NT2/D1 (cell line): ENCODE data around the gene DCAF11.
A peak's percentile ranks its signal among the peaks of the same experiment; 100 is the strongest.

Experiments
- DNase-seq: peaks from one replicate; pipeline ENCODE4 v3.0.0-alpha.2; 2011; ENCODE audit warnings: low read depth, low spot score
- H3K27me3 ChIP-seq: 2 replicates; pipeline ENCODE4 v1.6.0; 2011; ENCODE audit warnings: mild to moderate bottlenecking; ENCODE audit not compliant: insufficient read length, insufficient read depth
- H3K36me3 ChIP-seq: 2 replicates; pipeline ENCODE4 v1.6.1; 2011; ENCODE audit warnings: mild to moderate bottlenecking, low read length, mixed read lengths; ENCODE audit not compliant: insufficient read depth, insufficient read length
- H3K4me1 ChIP-seq: 2 replicates; pipeline ENCODE4 v1.5.1; 2011; ENCODE audit not compliant: insufficient read depth, insufficient read length
- H3K4me3 ChIP-seq: 2 replicates; pipeline ENCODE4 v1.5.1; 2011; ENCODE audit warnings: low read depth; ENCODE audit not compliant: insufficient read length
- H3K9ac ChIP-seq: 2 replicates; pipeline ENCODE4 v1.6.0; 2011; ENCODE audit warnings: low read depth; ENCODE audit not compliant: insufficient read length
- H3K9me3 ChIP-seq: 2 replicates; pipeline ENCODE4 v1.5.1; 2011; ENCODE audit warnings: mild to moderate bottlenecking, low read length; ENCODE audit not compliant: insufficient read depth
- SUZ12 ChIP-seq: IDR thresholded peaks from 2 replicates; pipeline ENCODE4 v1.6.1; 2011; ENCODE audit not compliant: insufficient read length, insufficient read depth; ENCODE audit errors: extremely low read depth
- YY1 ChIP-seq: IDR thresholded peaks from 2 replicates; pipeline ENCODE4 v1.6.1; 2011; ENCODE audit not compliant: insufficient read length, insufficient read depth
- ZNF274 ChIP-seq: IDR thresholded peaks from 2 replicates; pipeline ENCODE4 v1.6.1; 2011; ENCODE audit warnings: mild to moderate bottlenecking, low read depth, low read length

DCAF11 gene

DNA sequence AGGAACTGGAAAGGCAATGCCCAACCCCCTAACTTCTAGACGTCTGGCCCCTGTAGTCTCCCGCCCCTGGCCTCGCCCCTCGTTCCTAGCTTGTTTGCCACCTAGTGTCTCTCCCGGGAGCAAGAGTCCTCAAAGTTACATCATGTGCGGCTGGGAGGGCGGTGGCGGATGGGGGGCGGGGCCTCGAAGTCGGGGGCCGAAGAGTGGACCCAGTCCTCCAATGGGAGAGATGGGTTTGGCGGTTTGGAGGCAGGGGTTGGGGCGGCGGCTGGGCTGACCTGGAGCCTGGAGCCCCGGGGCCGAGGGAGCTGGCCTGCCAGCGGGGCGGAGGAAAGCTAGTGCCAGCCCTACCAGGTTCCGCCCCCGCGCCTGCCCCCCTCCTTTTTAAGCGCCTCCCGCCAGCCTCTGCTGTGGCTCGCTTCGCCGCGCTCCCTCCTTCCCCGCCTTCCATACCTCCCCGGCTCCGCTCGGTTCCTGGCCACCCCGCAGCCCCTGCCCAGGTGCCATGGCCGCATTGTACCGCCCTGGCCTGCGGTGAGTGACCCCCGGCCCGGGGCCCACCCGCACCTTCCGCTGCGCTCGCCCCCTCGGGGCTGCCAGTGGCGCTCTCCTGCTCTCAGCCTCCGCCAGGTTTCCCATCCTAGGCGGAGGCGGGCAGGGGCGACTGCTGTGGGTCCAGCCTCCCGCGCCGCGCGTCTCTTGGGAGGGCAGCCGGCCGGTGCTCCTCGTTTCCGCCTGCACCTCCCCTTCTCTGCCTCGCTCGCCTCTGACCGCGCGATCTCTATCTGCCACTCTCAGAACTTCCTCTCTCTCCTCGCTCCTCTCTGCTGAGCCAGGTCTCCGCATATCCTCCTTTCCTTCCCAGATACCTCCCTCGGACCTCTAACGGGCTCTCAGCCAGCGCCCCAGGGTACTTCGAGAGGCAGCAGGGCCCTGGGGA lies 20.4 kb upstream of the DCAF11 start, which contains the start of gene PCK2:
Gene PCK2 (plus strand): TSS at position 411 of the 940 bp plus-strand sequence. CDS start 95 bp downstream, at position 506.
- peak within 1 kb of the TSS; percentile 93 for H3K9ac ChIP-seq
- no peaks in the 10 kb centered on the region for H3K9me3 ChIP-seq
- DNase-seq: peak; percentile 69
- TF ChIP-seq YY1 (no peak), SUZ12 (no peak), ZNF274 (no peak)
- H3K4me3 ChIP-seq: peak within 1 kb of the TSS; percentile 80
- H3K36me3 ChIP-seq: peaks cover 21% of the 10 kb centered on the region
- peaks cover 11% of the 10 kb centered on the region for H3K27me3 ChIP-seq
- H3K4me1 ChIP-seq: peaks cover 5% of the 10 kb centered on the region

GRCh38 chr14:24094841-24095270 lies 19.7 kb upstream of the DCAF11 start:
- TF ChIP-seq ZNF274: no peak
- TF ChIP-seq YY1: no peak
- TF ChIP-seq SUZ12: no peak
- Histone ChIP-seq H3K4me3 (peak overlapping the region; percentile 80), H3K9me3 (no peaks in the 10 kb centered on the region), H3K9ac (peak overlapping the region; percentile 93), H3K4me1 (peaks cover 5% of the 10 kb centered on the region), H3K36me3 (peaks cover 28% of the 10 kb centered on the region), H3K27me3 (peaks cover 11% of the 10 kb centered on the region)
- no peak for DNase-seq

DNA sequence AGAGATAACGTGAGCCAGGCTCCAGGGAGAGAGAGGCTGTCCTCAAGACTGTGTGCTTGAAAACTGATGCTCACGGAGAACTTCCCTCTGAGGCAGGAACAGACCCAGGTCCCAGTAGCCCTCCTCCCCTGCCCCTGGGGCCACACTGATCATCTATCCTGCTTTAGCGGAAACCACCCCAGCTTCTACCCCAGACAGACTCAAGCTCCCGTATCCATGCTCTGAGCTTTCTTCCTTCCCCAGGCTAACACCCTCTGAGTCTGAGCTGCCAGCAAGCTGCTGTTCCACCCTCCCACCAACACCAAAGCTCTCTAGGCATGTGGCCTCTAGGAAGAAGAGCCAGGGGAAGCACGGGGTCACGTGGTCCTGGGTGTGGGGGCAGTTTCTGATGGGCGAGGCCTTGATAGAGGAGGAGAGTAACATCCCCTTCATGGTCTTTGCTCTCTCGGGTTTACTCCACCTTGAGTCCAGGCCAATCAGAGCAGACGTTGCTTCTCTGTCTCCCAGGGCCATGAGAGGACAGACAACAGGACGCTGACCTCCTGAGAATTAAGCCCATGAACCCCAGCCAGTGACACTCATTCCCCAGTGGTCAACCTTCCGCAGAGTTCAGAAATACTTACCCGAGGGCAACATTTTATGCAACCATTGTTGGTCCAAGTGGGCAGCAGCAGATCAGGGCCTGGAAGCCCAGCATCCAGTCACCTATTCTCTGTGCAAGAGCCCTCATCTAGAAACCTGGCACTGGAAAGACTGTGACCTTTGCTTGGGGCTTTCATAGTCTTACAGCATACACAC lies 19.1 kb upstream of the DCAF11 start:
- peak overlapping the region; percentile 80 for H3K4me3 ChIP-seq
- peaks cover 5% of the 10 kb centered on the region for H3K4me1 ChIP-seq
- no peaks in the 10 kb centered on the region for H3K9me3 ChIP-seq
- H3K9ac ChIP-seq: peak overlapping the region; percentile 93
- TF ChIP-seq SUZ12 (no peak), ZNF274 (no peak), YY1 (no peak)
- DNase-seq: no peak
- peaks cover 32% of the 10 kb centered on the region for H3K36me3 ChIP-seq
- peaks cover 11% of the 10 kb centered on the region for H3K27me3 ChIP-seq

DNA sequence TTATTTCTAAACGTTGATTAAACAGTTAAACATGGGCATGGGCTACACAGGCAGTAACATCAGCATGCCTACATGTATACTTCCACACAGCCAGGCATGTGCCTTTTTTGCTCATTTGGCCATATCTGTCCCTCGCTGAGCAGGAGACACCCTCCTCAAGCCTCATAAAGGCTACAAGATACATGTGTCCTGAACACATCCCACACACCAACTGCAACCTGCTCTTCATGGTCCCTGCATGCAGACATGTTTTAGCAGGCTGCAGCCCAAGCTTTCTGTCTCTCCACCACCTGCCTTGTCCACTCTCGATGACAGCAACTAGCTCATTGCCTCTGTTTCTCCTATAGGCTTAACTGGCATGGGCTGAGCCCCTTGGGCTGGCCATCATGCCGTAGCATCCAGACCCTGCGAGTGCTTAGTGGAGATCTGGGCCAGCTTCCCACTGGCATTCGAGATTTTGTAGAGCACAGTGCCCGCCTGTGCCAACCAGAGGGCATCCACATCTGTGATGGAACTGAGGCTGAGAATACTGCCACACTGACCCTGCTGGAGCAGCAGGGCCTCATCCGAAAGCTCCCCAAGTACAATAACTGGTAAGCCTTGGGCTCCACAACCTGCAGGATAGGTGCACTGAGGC lies 17.9 kb upstream of the DCAF11 start:
- Histone ChIP-seq H3K4me1 (peaks cover 5% of the 10 kb centered on the region), H3K36me3 (peaks cover 42% of the 10 kb centered on the region), H3K4me3 (no peak overlapping the region), H3K27me3 (peaks cover 11% of the 10 kb centered on the region), H3K9me3 (no peaks in the 10 kb centered on the region), H3K9ac (no peak overlapping the region)
- no peak for DNase-seq
- TF ChIP-seq ZNF274 (no peak), YY1 (no peak), SUZ12 (no peak)

DNA sequence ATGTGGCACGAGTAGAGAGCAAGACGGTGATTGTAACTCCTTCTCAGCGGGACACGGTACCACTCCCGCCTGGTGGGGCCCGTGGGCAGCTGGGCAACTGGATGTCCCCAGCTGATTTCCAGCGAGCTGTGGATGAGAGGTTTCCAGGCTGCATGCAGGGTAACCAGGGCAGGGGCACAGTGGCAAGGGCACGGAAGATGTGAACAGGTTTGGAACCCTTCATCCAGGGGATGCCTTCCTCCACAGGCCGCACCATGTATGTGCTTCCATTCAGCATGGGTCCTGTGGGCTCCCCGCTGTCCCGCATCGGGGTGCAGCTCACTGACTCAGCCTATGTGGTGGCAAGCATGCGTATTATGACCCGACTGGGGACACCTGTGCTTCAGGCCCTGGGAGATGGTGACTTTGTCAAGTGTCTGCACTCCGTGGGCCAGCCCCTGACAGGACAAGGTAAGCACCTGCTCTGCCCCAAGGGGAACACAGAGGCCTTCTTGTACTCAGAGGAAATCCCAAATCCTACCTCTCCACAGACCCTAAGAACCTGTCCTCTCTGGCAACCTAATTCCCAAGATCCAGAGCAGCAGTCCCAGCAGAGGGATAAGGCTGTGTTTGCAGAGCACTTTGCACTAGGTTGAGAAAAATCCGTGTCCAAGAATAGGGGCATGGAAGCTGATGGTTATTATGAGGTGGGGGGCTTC lies 16.2 kb upstream of the DCAF11 start:
- no peak overlapping the region for H3K4me3 ChIP-seq
- H3K4me1 ChIP-seq: peaks cover 5% of the 10 kb centered on the region
- no peaks in the 10 kb centered on the region for H3K27me3 ChIP-seq
- no peak for TF ChIP-seq YY1
- no peak for TF ChIP-seq SUZ12
- TF ChIP-seq ZNF274: no peak
- H3K36me3 ChIP-seq: peaks cover 53% of the 10 kb centered on the region
- DNase-seq: no peak
- no peak overlapping the region for H3K9ac ChIP-seq
- H3K9me3 ChIP-seq: no peaks in the 10 kb centered on the region

DNA sequence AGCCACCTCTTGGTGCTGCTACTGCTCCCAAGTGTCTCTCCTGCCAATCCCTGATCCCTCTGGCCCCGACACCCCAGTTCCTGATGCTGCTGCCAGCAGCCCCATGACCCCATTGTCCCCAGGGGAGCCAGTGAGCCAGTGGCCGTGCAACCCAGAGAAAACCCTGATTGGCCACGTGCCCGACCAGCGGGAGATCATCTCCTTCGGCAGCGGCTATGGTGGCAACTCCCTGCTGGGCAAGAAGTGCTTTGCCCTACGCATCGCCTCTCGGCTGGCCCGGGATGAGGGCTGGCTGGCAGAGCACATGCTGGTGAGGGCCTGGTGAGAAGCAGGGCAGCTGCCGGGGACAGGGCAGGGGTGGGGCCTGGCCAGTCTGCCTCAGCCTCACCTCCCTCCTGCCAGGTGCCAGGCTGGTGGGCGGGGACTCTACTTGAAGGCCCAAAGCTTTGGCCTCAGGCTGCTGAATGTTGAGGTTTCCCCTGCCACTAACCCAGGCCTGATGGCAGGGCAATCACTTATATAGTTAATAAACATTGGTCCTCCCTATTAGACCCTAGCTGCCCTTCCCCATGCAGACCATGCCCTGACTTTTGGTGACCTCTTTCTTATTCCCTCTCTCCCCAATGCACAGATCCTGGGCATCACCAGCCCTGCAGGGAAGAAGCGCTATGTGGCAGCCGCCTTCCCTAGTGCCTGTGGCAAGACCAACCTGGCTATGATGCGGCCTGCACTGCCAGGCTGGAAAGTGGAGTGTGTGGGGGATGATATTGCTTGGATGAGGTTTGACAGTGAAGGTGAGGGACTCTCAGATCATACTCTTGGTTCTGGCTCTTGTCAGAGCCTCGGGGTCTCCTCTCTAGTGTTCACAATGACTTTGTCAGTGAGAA lies 15.4 kb upstream of the DCAF11 start:
- no peak overlapping the region for H3K9ac ChIP-seq
- no peak overlapping the region for H3K4me3 ChIP-seq
- DNase-seq: no peak
- H3K36me3 ChIP-seq: peaks cover 61% of the 10 kb centered on the region
- peaks cover 2% of the 10 kb centered on the region for H3K4me1 ChIP-seq
- no peaks in the 10 kb centered on the region; the same call in 1 of the 2 replicates for H3K9me3 ChIP-seq
- TF ChIP-seq SUZ12: no peak
- TF ChIP-seq YY1: no peak
- TF ChIP-seq ZNF274: no peak
- no peaks in the 10 kb centered on the region for H3K27me3 ChIP-seq
